ENCODE measurements around the gene CFAP210.

GRCh38 chr2:169711751-169712509 is 17.7 kb upstream of the CFAP210 start:
- no peak for TF ChIP-seq POLR2A (IDR thresholded peaks at IDR 0.05)
- TF ChIP-seq, protein P1, sequence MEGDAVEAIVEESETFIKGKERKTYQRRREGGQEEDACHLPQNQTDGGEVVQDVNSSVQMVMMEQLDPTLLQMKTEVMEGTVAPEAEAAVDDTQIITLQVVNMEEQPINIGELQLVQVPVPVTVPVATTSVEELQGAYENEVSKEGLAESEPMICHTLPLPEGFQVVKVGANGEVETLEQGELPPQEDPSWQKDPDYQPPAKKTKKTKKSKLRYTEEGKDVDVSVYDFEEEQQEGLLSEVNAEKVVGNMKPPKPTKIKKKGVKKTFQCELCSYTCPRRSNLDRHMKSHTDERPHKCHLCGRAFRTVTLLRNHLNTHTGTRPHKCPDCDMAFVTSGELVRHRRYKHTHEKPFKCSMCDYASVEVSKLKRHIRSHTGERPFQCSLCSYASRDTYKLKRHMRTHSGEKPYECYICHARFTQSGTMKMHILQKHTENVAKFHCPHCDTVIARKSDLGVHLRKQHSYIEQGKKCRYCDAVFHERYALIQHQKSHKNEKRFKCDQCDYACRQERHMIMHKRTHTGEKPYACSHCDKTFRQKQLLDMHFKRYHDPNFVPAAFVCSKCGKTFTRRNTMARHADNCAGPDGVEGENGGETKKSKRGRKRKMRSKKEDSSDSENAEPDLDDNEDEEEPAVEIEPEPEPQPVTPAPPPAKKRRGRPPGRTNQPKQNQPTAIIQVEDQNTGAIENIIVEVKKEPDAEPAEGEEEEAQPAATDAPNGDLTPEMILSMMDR (IDR thresholded peaks at IDR 0.05) = no peak
- TF ChIP-seq POLR2AphosphoS5 (IDR thresholded peaks at IDR 0.05) = no peak
- TF ChIP-seq EP300 (IDR thresholded peaks at IDR 0.05) = no peak

All from suprapubic skin (tissue), 4 donors.